Endothelial cell of umbilical vein (primary cell): ENCODE data around the gene OSBPL6. TPM values are rescaled to one million over a fixed set of nuclear protein-coding genes. Genes with fewer than 3 reads are reported as not detected.

Source experiments
- BruUV-seq: library from RNA; stranded (reverse); fragments of 400-500 nt; replicated peaks from 2 replicates; lab custom pipeline; 2021; lab: Mats Ljungman, UMichigan
- CTCF ChIA-PET: fragments of 300-600, 350-600 bp; sonication (Branson Sonifier 250); formaldehyde crosslinking; loops from one replicate; lab custom pipeline; 2021; ENCODE audit warnings: antibody characterized with exemption, inconsistent platforms; lab: Charles Lee
- POLR2A ChIA-PET: fragments of 300-600, 350-600 bp; sonication (Branson Sonifier 250); formaldehyde crosslinking; loops from one replicate; lab custom pipeline; 2021; ENCODE audit warnings: antibody characterized with exemption, inconsistent platforms; lab: Charles Lee
- DNase-seq: peaks from one replicate; pipeline ENCODE4 v3.0.0-alpha.2; 2011; ENCODE audit warnings: low read depth, low spot score
- FAIRE-seq: peaks from 2 replicates; lab custom pipeline; 2011; peaks lifted over from hg19 to GRCh38; lab: Jason Lieb, UNC
- H2AFZ ChIP-seq: 2 replicates; pipeline ENCODE4 v1.6.0; 2012; ENCODE audit warnings: low read depth, low read length, control low read depth, inconsistent platforms
- H3K27ac ChIP-seq: 2 replicates; pipeline ENCODE4 v1.5.1; 2011; ENCODE audit warnings: low read depth, mild to moderate bottlenecking, control low read depth, low read length, moderate library complexity; ENCODE audit not compliant: insufficient read depth
- H3K27me3 ChIP-seq, 2 experiments: 2 replicates each; pipeline versions ENCODE4 v1.6.0 to v1.6.1; 2011; ENCODE audit warnings: low read length in 2 of 2, mixed read lengths in 1 of 2; ENCODE audit not compliant: control insufficient read depth in 2 of 2, insufficient read depth in 2 of 2
- H3K36me3 ChIP-seq, 2 experiments: 2 replicates in 1 of 2; 3 replicates in 1 of 2; pipeline ENCODE4 v1.5.1; 2011; ENCODE audit warnings: low read length in 2 of 2, mild to moderate bottlenecking in 1 of 2, moderate library complexity in 1 of 2; ENCODE audit not compliant: control insufficient read depth in 2 of 2, insufficient read depth in 2 of 2; ENCODE audit errors: extremely low read depth in 1 of 2
- H3K4me1 ChIP-seq: 3 replicates; pipeline ENCODE4 v1.5.1; 2011; ENCODE audit warnings: mild to moderate bottlenecking, low read length; ENCODE audit not compliant: control insufficient read depth, insufficient read depth; ENCODE audit errors: extremely low read depth
- H3K4me2 ChIP-seq: 2 replicates; pipeline ENCODE4 v1.6.1; 2011; ENCODE audit warnings: low read length, control low read depth, mixed read lengths; ENCODE audit not compliant: insufficient read depth
- H3K4me3 ChIP-seq, 3 experiments: fragments of 200-600 bp in 1 of 3; sonication (generic), shearing (Covaris generic) in 1 of 3; replicated peaks in 1 of 3; 2 replicates each; pipeline ENCODE4 v1.5.1; 2011 to 2016; ENCODE audit warnings: control low read depth in 3 of 3, low read length in 3 of 3, mild to moderate bottlenecking in 2 of 3, inconsistent platforms in 1 of 3, low read depth in 1 of 3, moderate library complexity in 1 of 3; ENCODE audit not compliant: insufficient read depth in 1 of 3
- H3K79me2 ChIP-seq: 2 replicates; pipeline ENCODE4 v1.6.0; 2012; ENCODE audit warnings: low read length, inconsistent platforms; ENCODE audit not compliant: control insufficient read depth, insufficient read depth
- H3K9ac ChIP-seq: replicated peaks from 2 replicates; pipeline ENCODE3; 2011; ENCODE audit warnings: low read length, control low read depth; ENCODE audit not compliant: insufficient read depth; ENCODE audit errors: extremely low read depth
- H3K9me1 ChIP-seq: replicated peaks from 3 replicates; pipeline ENCODE4 v1.6.0; 2011; ENCODE audit warnings: mild to moderate bottlenecking, low read length; ENCODE audit not compliant: control insufficient read depth, insufficient read depth; ENCODE audit errors: extremely low read depth
- H3K9me3 ChIP-seq: replicated peaks from 2 replicates; pipeline ENCODE4 v1.5.1; 2012; ENCODE audit warnings: low read length, inconsistent platforms; ENCODE audit not compliant: control insufficient read depth, insufficient read depth
- H4K20me1 ChIP-seq: replicated peaks from 2 replicates; pipeline ENCODE3; 2011; ENCODE audit warnings: mild to moderate bottlenecking, low read length; ENCODE audit not compliant: control insufficient read depth, insufficient read depth; ENCODE audit errors: extremely low read depth
- EZH2 ChIP-seq: IDR thresholded peaks from 2 replicates; pipeline ENCODE4 v1.6.1; 2012; ENCODE audit warnings: borderline replicate concordance, low read depth, mild to moderate bottlenecking, moderate library complexity, low read length, inconsistent platforms; ENCODE audit not compliant: severe bottlenecking
- FOS ChIP-seq: IDR thresholded peaks from 2 replicates; pipeline ENCODE4 v1.6.1; 2011; ENCODE audit warnings: mild to moderate bottlenecking, low read length, moderate library complexity, borderline replicate concordance; ENCODE audit not compliant: insufficient read depth
- GATA2 ChIP-seq: IDR thresholded peaks from 2 replicates; pipeline ENCODE4 v1.7.0; 2011; ENCODE audit warnings: low read depth, mild to moderate bottlenecking, moderate library complexity, mixed read lengths, low read length; ENCODE audit not compliant: insufficient read length, insufficient read depth
- JUN ChIP-seq: IDR thresholded peaks from 2 replicates; pipeline ENCODE4 v1.6.1; 2011; ENCODE audit warnings: borderline replicate concordance, low read depth; ENCODE audit not compliant: insufficient read length, insufficient read depth
- MYC ChIP-seq: IDR thresholded peaks from one replicate; pipeline ENCODE4 v1.6.1; 2011; ENCODE audit warnings: mild to moderate bottlenecking, low read depth, low read length
- POLR2A ChIP-seq: IDR thresholded peaks from 2 replicates; pipeline ENCODE4 v1.6.1; 2012; ENCODE audit warnings: low read depth, mild to moderate bottlenecking, control low read depth, low read length
- POLR2AphosphoS5 ChIP-seq: IDR thresholded peaks from 2 replicates; pipeline ENCODE4 v1.6.1; 2012; ENCODE audit warnings: low read depth, mild to moderate bottlenecking, control low read depth, low read length, moderate library complexity; ENCODE audit not compliant: insufficient read depth
- dilution Hi-C: fragments of 300-500 bp; cut with MboI; formaldehyde crosslinking; loops from one replicate; pipeline ENCODE4 v1.15.0; 2019; ENCODE audit warnings: low sequenced_read_pairs; ENCODE audit not compliant: extremely low pct_ligation_motif_present
- intact Hi-C: fragments of 100-400 bp; cut with micrococcal nuclease; formaldehyde crosslinking; loops from one replicate; pipeline ENCODE4 v1.10.0; 2022
- polyA plus RNA-seq, 4 experiments: library from polyadenylated mRNA; depleted of rRNA in 3 of 4; stranded (reverse) in 3 of 4; unstranded in 1 of 4; fragments of >200 nt; gene quantifications; 2 replicates each; pipeline versions ENCODE4 v1.2.1 to v1.2.3, GENCODE V29; 2011 to 2012; ENCODE audit warnings: missing spikeins in 1 of 4
- total RNA-seq: library from RNA; stranded (reverse); gene quantifications from 2 replicates; pipeline ENCODE4 v1.2.3, GENCODE V29; 2021
- TF ChIP-seq, protein P1 (sequence below): IDR thresholded peaks from 2 replicates; pipeline ENCODE4 v1.6.1; 2011; ENCODE audit not compliant: insufficient read depth, insufficient read length
- TF ChIP-seq, protein P2 (sequence below), 2 donors: IDR thresholded peaks; 1 replicate in 1 of 2; 2 replicates in 1 of 2; pipeline ENCODE4 v1.5.1; 2011; ENCODE audit warnings: low read length in 2 of 2, mild to moderate bottlenecking in 2 of 2, moderate library complexity in 2 of 2, control low read depth in 1 of 2, inconsistent platforms in 1 of 2, low read depth in 1 of 2; ENCODE audit not compliant: insufficient read depth in 1 of 2; ENCODE audit errors: extremely low read depth in 1 of 2

OSBPL6 gene
- total and polyA plus RNA-seq, 2 donors (not counting 3 experiments of a cell fraction or from before 2014, with no cell fraction given) = 1.5 to 2.3 TPM

DNA sequence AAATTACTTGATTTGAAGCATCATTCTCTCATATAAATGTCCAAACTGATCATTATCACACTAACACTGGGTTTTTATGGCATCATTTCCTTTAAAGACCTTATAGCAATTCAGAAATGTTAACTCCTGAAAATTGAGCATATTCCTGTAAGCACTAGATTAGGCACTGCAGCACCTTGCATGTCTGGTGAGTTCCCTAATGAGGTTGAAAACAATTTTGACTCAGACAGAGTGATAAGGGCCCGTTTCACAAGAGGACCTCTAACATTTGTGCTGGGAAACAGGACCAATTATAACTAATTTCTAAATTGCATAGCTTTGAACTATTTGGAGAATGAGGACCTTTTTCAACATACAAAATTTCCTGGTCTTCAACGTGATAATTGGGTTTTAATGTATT, 69.9 kb downstream of the OSBPL6 start:
- DNase-seq = no peak
- no peaks in the 10 kb centered on the region for H3K79me2 ChIP-seq
- no peaks in the 10 kb centered on the region for H3K9me1 ChIP-seq
- no peak for FAIRE-seq
- no peaks in the 10 kb centered on the region for H3K4me1 ChIP-seq
- no peaks in the 10 kb centered on the region for H3K9me3 ChIP-seq
- no peaks in the 10 kb centered on the region for H3K27me3 ChIP-seq
- ChIA-PET POLR2A (interaction anchor here (0.7 kb wide), 1 partner anchor 59 kb away, joined by 4 read pairs; no protein-coding TSS in a partner anchor), CTCF (interaction anchor here (1.1 kb wide), 1 partner anchor 16 kb away, joined by 3 read pairs; no protein-coding TSS in a partner anchor)
- TF ChIP-seq, protein P1, sequence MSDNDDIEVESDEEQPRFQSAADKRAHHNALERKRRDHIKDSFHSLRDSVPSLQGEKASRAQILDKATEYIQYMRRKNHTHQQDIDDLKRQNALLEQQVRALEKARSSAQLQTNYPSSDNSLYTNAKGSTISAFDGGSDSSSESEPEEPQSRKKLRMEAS = no peak
- TF ChIP-seq JUN (no peak), GATA2 (no peak), MYC (no peak), EZH2 (no peak), POLR2AphosphoS5 (no peak), FOS (no peak), POLR2A (no peak)
- TF ChIP-seq, protein P2, sequence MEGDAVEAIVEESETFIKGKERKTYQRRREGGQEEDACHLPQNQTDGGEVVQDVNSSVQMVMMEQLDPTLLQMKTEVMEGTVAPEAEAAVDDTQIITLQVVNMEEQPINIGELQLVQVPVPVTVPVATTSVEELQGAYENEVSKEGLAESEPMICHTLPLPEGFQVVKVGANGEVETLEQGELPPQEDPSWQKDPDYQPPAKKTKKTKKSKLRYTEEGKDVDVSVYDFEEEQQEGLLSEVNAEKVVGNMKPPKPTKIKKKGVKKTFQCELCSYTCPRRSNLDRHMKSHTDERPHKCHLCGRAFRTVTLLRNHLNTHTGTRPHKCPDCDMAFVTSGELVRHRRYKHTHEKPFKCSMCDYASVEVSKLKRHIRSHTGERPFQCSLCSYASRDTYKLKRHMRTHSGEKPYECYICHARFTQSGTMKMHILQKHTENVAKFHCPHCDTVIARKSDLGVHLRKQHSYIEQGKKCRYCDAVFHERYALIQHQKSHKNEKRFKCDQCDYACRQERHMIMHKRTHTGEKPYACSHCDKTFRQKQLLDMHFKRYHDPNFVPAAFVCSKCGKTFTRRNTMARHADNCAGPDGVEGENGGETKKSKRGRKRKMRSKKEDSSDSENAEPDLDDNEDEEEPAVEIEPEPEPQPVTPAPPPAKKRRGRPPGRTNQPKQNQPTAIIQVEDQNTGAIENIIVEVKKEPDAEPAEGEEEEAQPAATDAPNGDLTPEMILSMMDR (IDR thresholded peaks at IDR 0.05; ENCODE audit: extremely low read depth in 1 of 2, insufficient read depth in 1 of 2, low read depth in 1 of 2, low read length in 2 of 2) = no peak
- no peak overlapping the region for H3K4me3 ChIP-seq
- no peak overlapping the region for H3K4me2 ChIP-seq
- H3K9ac ChIP-seq = no peak overlapping the region
- no peak overlapping the region for H3K27ac ChIP-seq
- no peaks in the 10 kb centered on the region for H3K36me3 ChIP-seq
- dilution Hi-C loops (no loop called here), intact Hi-C loops (no loop called here)
- H2AFZ ChIP-seq = no peak overlapping the region
- no peaks in the 10 kb centered on the region for H4K20me1 ChIP-seq
- no TSS peak for BruUV-seq
